Stimulated activated CD4-positive, alpha-beta T cell treated with anti-CD3 and anti-CD28 coated beads, Interleukin-12 subunit alpha, Interleukin-12 subunit beta, amount 100 ng/mL, for 4 hours (primary cell): ENCODE results near the gene RERE.

Experiments used
- DNase-seq: peaks from one replicate; pipeline ENCODE4 v3.0.0-alpha.2; 2020

The RERE gene

GRCh38 chr1:8497210-8497819 is 320.1 kb downstream of the RERE start:
- no peak for DNase-seq

DNA sequence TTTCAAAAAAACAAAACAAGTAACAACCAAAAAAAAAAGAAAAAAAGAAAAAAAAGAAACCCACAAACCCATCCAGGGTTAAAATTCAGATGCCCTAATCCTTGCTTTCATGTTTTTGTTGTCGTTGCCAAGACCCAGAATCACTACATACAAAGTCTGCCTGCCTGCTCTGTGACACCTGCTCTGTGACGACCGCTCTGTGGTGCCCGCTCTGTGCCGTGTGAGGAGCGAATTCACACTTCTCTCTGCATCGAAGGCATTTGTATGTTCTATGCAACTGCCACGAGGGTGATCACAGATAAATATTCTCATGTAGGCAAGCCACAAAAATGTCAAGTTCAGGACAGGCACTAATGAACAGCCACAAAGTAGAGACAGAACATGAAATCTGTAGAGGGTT is 321.0 kb downstream of the RERE start:
- DNase-seq, result no peak

DNA sequence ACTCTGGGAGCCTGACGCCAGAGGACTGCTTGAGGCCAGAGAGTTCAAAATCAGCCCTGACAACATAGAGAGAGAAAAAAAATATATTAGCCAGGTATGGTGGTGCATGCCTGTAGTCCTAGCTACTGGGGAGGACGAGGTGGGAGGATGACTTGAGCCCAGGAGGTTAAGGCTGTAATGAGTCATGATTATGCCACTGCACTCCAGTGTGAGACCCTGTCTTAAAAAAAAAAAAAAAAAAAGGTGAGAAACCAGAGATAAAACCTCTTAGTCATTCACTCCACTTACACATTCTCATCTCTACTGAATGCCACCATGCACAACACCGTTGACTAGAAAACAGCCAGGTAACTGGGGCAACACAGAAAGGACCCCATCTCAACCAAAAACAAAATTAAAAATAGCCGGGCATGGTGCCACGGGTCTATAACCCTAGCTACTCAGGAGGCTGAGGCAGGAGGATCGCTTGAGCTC is 321.5 kb downstream of the RERE start:
- DNase-seq, result peak; percentile 21

DNA sequence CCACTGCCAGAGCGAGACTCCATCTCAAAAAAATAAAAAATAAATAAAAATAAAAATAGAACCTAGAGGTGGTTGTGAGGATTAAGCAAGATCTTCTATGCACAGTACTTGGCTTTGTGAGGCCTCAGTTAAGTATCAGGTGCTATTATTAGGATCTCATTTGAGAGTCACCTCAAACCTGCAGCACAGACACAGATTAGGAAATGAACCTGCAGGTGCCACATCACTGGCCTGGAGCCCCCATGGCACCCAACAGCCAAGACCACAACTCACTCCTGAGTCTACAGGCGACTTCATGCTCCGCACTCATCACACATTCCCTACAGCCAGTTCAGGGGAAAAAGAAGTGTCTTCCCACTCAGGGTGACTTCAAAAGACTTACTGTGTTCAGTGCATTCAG is 322.8 kb downstream of the RERE start:
- no peak for DNase-seq

GRCh38 chr1:8493916-8494540 is 323.4 kb downstream of the RERE start:
- DNase-seq, result no peak

- DNase-seq, result no peak
Measured at GRCh38 chr1:8487249-8487648, 330.2 kb downstream of the RERE start.

- DNase-seq, result no peak
Measured at GRCh38 chr1:8486047-8486446, 331.4 kb downstream of the RERE start.

- no peak for DNase-seq
Measured at GRCh38 chr1:8483586-8483985, 333.9 kb downstream of the RERE start.

GRCh38 chr1:8482979-8483381 is 334.5 kb downstream of the RERE start:
- DNase-seq, result no peak

DNA sequence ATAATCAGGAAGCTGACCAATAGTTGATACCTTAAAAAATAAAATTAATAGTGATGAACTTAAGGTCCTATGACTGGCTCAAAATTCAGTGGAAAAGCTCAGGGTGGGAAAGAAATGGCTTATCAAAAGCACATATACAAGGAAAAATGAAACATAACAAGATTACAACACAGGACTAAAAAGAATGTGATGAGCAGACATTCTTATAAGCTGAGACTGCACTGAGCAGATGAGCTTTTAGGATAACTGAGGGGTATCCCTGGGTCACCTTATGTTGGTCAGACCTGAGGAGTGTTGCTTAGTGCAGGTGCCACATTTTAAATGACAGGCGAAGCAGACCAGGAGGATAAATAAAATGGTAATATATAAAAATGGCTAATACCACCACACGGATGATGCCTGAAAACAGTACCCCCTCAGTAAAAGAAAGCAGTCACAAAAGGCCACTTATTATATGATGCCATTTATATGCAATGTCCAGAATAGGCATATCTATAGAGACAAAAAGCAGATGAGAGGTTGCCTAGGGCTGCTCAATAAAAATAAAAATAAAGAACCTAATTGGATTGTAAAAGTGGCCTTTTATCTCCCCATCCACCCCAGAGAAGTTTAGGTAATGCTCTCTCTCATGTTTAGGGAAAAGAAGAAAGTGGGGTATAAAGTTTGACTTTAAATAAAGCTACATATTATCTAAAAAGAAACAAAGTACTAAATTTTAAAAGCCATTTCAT is 335.6 kb downstream of the RERE start:
- no peak for DNase-seq

DNA sequence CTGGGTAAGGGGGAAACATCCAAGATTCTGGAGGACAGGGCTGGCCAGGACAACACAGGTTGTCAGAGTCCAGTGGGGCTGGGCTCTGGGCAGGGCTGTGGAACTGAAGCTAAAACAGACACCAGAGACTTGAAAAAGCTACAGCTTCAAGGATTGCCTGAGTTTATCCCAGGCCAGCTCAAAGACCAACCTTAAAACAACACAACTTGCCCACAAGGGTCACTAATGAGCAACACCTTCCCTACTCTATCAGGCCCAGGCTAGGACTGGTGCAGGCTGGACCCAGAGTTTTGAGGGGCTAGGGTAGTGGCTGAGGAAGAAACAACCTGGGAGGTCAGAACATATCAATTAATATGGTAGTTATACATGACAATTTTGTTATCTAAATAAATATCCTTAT is 338.9 kb downstream of the RERE start:
- DNase-seq, result no peak

DNA sequence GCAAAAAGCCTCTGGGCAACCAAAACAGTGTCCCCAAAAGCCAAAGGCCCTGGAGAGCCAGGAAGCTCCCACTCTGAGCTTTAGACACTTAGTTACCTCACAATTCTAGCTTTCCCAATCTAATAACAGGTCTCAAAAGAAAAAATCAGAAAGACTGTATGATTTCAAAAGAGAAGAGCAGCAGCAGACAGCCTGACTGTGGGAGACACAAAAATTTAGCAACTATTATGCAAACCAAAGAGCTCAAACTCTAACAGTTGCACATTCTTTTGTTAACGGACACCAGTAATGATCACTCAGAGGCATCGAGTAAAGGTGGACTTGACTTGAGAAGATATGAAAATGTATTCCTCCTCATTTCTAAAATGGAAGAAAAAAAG is 339.5 kb downstream of the RERE start:
- no peak for DNase-seq

DNA sequence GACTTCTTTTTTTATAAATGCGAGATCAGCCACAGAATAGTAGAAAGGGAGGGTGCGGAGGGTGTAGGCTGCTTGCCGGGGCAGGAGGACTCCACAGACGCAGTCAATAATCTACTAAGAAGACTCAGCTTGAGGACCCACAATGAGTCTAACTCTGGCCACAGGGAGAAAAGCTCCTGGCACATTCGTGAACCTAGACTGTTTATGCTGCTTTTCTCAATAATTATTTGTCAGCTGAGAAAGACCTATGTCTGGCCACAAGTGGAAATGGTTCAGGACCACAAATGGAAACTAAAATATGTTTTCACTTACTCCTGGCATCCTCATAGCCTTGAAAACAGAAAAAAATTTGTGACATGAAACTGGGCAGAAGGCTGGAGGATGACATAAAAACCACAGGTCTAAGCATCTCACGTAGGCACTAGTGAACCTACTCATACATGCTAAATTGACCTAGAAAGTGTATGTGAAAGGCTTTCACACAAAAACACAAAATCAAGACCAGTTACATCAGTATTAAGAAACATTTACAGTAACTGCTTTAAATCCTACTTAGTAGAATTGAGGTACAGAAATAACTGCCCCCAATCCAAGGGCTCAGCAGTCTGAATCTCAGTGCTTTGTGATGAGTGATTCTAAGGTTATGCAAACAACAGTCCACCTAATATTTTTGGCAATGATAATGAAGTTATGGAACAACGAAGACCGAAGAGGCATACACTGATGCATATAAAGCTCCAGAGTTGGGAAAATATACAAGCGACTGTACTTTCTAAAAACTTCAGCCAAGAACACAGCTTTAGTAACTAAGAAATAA is 340.1 kb downstream of the RERE start:
- DNase-seq, result no peak

DNA sequence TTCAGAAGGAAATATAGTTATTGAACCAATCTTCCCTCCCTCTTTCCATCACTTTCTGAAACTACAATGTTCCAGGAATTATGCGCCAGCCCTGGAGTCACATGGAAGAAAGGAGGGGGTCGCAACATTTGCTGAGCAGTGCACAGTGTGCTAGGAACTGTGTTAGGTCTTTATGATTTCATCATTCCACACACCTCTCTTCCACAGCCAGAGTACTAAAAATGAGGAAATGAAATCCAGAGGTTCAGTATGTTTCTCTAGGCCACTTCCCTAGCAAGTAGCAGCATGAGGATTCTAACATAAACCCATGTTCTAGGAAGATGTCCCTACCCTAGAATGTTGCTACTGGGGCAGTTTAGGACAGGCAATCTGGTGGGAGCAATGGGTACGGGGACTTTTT is 341.4 kb downstream of the RERE start:
- no peak for DNase-seq

DNA sequence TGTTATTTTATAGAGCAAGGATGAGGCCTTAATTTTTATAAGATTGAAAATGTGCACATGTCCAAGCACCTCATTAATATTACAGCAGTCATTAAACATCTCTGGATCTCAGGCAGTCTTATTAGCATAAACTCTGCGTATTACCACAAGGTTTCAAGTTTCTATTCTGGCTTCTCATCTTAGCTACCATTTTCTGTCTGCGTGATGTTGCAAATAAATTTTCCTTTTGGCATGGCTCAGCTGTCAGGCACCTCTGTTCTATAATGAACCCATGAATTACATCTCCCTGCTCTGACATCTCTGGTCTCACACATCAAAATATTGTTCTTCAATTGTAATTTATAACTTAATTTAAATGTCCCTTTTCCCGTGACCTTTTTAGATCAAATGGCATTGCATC is 343.1 kb downstream of the RERE start:
- DNase-seq, result no peak

DNA sequence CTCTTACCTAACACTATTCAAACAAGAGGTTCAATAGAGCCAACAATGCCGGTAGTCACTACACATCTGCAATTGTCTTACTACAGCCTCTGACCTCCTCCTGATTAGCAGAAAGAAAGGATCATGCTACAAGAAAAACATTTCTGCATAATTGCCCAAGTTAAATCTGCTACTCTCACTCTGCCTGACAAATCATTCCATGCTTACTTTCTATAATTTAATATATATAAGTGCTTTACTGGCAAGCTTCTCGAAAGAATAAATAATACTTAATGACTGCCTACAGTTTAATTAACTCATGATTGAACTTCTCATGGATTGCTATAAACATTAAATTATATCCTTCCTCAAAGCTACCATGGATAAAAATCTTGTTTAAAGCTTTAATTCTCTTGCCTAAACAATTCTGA is 343.5 kb downstream of the RERE start:
- no peak for DNase-seq

DNA sequence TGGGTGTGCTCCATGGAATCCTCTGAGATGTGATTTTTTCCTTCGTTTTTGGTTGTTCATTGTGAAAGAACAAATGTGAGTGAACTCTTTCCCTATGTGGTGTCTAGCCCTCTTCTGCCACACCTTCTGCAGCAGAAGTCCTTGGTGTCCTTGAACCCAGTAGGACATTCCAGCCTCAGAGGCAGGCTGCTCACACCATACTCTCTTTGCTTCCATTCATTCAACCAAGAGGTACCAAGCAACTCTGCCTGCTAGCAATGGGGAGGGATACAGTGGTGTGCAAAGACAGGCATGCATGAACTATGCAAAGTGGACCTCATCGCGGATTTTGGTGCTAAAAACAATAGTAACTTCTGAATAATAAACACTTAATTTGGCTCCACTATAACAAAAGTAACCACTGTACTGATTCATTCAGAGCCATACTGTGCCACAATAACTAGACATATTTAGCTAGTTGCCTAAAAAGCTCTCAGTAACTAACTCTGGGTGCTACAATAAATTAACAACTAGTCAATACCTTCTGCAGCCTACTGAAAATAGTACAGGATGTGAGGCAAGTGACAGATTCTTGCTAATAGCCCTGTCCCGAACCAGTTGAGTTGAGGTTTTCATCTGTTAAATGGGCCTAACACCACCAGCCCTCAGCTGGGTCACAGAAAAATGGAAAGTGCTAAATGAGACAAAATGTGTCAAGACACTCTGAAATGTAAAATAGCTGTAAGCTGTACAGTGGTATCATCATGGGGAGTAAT is 344.1 kb downstream of the RERE start:
- no peak for DNase-seq

DNA sequence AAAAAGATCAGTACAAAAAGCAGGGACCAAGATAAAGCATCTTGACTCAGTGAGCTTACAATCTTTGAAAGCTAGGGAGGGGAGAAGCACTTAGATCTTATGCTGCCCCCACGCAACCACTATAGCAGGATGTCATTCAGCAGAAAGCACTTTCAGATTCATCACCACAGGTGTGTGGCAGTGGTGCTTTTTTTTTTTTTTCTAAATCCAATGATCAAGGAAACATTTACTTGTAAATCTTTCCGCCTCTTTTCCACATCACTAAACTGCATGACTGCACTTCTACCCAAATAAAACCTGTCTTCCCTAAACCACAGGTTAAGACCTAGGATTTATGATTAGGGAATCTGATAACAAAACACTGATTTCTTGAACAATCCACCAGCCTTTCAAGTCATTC is 344.8 kb downstream of the RERE start:
- DNase-seq, result peak; percentile 25

GRCh38 chr1:8471451-8471850 is 346.0 kb downstream of the RERE start:
- no peak for DNase-seq

- DNase-seq, result no peak
Measured at GRCh38 chr1:8468751-8469150, 348.7 kb downstream of the RERE start.

DNA sequence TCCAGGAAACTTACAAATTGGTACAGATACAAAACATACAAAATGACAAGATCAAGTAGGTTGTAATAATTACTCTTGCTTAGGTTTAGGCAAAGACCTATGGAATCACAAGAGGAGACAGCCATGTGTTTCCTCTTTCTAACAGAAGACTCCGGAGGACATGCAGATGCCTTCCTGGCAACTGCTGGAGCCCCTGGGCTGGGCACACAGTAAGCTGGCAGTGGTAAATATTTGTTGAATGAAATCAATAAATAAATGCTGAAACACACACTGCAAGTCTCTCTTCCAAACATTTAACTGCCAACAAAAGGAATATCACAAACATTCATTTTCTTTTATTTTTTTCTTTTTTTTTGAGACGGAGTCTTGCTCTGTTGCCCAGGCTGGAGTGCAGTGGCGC is 350.1 kb downstream of the RERE start:
- no peak for DNase-seq

DNA sequence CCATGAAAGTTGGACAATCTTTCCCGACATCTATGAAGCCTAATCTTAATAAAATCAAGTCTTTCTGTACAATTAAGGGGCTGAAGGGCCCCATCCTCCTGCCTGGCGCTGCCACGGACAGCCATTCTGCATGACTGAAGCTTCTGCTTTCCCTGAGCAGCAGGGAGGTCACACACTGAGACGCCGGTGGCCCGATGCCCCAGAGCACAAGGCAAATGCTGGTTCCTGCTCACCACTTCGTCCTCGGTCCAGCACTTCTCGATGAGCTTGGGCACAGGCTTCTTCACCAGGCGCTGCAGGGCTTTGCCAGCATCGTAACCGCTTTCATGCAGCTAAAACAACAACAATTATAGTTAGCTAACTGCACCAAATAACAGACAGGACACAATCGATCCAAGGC is 351.7 kb downstream of the RERE start:
- DNase-seq, result no peak

GRCh38 chr1:8465013-8465412 is 352.4 kb downstream of the RERE start:
- no peak for DNase-seq
